OCI-M1 (cell line): ENCODE data around the gene ATP6V1B1.

ENCODE experiments used
- DNase-seq: peaks from one replicate; lab custom pipeline; 2025; lab: John Stamatoyannopoulos, UW

The ATP6V1B1 gene

GRCh38 chr2:70935468-70936164 is at the start of gene ATP6V1B1:
TSS of gene ATP6V1B1 (plus strand) at chr2:70935900. CDS start at chr2:70935955, 55 bp downstream.
- no peak for DNase-seq

DNA sequence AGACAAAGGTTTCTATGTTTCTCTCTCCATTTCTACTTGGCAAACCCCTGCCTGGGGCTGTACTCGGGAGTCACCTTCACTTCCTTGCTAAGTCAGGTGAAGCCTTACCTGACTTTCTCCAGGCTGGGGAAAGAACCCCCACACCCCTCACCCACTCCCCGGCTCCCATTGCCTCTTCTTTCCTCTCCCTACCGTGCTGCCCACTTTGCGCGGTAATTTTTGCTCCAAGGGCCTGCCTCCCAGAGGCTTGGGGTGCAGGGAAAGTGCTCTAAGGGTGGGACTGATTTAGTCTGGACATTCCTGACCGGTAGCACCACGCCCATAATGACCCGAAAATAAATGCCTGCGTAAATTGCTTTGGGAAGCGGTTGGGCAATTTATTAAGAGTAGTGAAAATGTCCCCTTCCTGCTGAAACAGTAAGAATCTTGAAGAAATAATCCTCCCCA is 49.1 kb upstream of the ATP6V1B1 start:
- no peak for DNase-seq

DNA sequence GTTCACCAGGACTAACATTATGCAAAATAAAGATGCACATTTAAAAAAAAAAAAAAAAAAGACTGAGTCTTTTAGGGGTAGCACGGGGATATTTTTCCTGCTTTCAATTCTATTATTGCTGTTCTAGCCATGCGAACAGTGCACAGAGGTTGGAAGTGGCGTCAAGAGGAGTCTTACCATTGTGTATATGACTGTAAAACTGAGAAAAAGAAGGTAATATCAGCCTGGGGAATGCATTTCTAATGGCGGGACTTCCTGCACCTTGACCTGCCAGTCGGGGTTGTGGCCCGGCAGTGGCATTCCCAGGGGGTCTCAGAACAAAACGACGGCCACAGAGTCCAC is 48.5 kb upstream of the ATP6V1B1 start:
- no peak for DNase-seq

DNA sequence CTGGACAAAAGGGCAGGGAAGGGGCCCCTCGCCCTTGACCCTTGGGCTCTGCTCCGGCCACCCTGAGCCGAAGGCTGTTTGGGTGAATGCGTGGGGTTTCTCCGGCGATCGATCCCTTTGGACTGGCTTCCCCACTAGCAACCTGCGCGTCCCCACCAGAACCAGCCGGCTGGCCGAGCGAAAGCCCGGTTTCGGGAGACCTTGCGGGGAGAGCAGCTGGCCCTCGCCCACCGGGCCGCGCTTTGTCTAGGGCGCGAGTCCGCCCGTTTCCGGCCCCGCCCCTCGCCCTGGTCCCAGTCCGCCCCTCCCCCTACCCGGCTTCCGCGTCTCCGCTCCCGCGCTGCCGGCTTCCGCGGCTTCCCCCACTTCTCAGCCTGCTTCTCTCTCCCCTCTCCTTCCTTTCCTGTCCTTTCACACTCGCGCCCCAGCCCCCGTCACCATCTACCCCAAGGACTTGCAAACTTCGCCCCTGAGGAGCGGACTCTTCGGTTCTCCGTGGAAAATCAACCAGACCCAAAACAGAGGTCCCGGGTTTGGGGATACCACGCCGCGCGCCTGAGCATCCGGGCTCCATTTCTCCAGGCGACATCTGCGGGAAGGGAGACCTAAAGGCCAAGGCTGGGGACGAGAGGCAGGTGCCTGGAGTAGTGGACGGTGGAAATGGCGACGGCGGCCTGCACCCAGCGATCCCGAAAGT is 48.0 kb upstream of the ATP6V1B1 start:
- no peak for DNase-seq

- no peak for DNase-seq
Measured at GRCh38 chr2:70888366-70888922, 47.3 kb upstream of the ATP6V1B1 start.

DNA sequence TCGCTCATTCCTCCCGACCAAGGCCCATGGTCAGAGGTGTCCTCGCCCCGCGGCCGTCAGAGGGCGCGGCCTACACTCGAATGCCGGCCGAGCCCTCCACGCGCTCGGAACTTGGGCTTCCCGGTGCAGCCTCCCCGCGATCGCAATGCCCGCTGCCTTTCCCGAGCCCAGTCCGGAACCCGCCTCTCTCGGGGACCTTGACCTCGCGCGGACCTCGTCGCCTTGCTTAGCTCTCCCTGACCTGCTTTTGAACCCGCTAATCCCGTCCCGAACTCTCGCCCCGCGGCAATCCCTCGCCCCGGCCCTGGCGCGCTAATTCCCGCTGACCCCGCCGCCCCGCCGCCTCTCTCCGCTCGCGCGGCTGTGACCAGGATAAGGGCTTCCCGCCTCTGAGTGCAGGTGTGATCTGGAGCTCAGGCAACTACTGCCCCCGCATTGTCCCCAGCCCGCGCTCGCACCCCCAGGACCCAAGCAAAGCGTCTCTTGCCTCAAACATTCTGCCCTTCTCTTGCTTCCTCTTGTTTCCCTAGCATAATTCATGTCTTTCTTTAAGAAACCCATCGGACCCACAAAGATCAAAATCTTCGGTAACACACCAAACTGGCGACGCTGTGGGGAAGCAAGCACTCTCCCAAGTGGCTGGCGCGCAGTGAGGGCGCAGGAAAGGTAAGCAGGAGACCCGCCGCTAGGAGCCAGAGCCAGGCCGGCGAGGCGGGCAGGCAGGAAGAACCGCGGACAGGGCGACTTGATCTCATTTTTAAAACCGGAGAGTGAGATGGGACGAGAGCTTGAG is 46.6 kb upstream of the ATP6V1B1 start:
- no peak for DNase-seq

DNA sequence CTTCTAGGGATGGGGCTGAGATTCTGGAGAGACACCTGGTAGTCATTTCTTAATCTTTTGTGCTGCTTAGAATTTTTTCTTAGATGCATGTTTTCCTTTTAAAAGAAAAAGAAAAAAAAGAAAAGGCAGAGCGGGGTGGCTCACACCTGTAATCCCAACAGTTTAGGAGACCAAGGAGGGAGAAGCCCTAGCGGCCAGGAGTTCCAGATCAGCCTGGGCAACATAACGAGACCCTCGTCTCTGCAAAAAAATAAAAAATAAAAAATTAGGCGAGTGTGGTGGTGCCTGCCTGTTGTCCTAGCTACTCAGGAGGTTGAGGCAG is 46.0 kb upstream of the ATP6V1B1 start:
- no peak for DNase-seq

GRCh38 chr2:70890469-70891065 is 45.1 kb upstream of the ATP6V1B1 start:
- no peak for DNase-seq

DNA sequence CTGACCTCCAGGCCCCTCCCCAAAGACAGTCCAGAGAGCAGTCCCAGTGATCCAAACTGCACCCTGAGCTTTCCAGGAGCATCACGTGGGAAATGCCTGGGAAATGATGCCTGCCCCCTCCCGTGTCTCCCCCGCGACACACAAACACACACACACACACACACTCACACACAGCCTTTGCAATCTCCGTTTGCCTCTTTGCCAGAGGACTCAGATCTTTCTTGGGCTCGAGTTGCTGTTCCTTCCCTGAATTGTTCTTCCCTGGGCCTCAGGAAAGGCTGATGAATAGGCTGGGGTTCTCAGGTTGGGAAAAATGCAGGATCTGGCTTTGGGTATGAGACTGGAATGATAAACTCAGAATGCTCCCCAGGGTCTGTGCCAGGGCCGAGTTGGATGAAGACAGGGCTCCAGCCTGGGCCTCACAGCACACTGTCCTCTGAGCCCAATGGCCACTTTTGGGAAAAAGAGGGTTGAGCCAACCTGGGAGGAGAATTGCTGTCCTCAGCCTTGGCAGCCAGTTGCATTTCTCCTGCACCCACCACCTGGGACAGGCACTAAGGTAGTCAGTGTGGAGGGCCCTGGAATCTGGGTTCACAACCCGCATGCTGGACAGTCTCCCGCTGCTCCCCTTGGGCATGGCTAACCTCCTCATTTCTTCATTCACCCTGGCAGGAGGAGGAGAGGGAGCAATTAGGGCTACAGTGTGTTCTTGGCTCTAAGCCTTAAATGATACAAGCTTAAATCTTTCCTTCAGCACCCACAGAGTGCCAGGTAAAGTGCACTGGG is 43.9 kb upstream of the ATP6V1B1 start:
- DNase-seq: no peak

- no peak for DNase-seq
Measured at GRCh38 chr2:70892750-70893149, 43.0 kb upstream of the ATP6V1B1 start.

GRCh38 chr2:70893186-70893585 is 42.5 kb upstream of the ATP6V1B1 start:
- no peak for DNase-seq

DNA sequence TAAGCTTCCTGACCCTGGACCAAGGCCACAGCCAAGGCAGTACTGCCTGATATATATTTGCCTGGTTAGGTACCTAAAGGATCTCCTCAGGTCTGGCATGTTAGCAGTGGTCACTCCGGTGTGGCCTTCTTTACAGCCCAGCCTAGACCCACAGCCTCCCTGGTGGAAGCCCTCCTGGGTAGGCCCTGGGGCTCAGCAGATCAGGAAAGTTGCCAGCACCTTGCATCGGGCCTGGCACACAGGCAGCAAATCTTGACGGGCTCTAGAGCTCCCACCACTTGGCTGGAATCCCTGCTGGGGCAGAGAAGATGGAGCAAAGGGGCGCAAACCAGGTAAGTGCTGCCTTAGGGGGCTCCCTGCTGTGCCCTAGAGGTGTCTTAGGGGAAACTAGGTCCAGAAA is 40.9 kb upstream of the ATP6V1B1 start:
- no peak for DNase-seq

DNA sequence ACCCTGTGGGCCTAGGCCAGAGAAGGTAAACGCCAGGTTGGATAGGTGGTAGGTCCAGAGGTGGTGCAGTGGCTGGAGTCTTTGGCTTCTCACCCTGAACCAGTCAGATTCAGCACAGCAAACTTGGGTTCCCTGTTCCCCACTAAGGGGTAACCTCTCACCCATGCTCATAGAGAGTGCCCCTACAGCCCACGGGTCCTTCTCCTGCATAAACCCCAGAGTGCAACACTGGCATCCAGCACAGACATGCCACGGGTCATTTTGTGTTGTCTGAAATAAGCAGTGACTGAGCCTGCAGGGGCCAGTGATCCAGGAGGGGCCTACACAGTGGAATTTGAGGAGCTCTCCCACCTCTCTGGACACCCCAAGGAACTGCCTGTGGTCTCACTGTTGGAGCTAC is 40.5 kb upstream of the ATP6V1B1 start:
- no peak for DNase-seq

DNA sequence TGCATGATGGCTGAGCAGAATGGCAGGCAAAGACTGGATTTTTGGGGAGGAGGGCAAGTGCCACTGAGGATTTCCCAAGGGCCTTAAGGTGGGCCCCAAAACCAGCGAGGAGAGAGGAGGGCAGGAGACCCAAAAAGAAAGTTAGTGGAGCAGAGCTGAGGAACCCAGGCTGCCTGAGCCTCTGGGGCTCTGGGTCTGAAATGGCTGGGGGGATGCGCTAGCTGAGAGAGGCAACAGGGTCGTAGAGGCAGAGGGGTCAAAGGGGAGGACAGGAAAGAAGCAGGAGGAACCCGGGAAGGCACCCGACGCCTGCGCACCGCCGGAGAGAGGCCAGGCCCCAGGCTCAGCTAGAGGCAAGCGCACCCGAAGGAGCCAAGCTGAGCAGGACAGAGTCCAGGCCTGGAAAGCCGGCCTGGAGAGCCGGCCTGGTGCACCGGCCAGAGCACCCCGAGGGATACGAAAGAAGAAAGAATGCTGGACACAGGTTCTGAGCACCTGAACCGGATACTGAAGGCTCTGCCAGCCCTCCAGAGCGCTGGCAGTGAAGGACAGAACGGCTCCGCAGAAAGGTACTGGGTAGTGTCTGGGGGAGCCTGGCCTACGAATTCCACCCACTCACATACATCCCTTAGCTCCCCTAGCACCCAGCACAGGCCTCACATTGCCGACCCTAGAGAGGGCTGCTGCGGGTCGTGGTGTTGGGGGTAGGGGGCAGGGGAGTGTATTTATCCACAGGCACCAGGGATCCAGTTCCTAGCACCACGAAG is 39.5 kb upstream of the ATP6V1B1 start:
- DNase-seq: no peak

DNA sequence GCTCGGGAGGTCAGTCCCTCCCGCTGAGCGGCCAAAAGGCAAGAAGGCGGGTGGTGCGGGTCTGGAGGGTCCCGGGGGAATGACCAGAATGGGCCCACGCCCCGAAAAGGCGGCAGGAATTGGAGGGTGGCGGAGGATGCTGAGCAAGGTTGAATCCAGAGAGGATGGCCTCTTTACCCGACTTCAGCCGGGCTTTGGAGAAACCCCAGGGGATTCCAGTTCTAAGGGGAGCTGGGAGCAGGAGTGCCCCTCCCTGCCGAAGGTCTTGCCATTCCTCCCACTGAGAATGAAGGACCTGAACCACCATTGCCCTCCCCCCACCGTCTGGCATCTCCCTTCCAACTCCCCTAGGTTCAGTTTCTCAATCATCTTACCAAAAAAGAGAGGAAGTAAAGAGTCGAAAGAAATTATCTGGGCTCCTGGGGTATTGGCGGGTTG is 38.9 kb upstream of the ATP6V1B1 start:
- no peak for DNase-seq

- DNase-seq: no peak
Measured at GRCh38 chr2:70897203-70897976, 38.3 kb upstream of the ATP6V1B1 start.

DNA sequence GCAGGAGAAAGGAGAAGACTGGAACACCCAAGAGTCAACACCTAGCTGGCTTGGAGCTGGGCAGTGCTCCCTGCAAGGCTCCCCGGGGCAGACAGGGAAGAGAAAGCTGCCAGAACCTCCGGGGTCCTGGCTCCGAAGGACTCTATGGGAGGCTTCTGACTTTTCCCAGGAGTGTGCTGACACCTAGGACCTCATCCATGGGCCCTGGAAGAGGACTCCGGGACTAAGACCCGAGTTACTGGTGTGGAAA is 37.8 kb upstream of the ATP6V1B1 start:
- DNase-seq: no peak

GRCh38 chr2:70898363-70899240 is 37.1 kb upstream of the ATP6V1B1 start:
- DNase-seq: no peak
